DND-41 (cell line): ENCODE data around the gene KCNMA1.

Experiments used
- ATAC-seq: fragments of 200-7000 bp; cut with Tn5 transposase; 3 replicates; pipeline ENCODE4 v1.9.1; 2021; ENCODE audit warnings: low read depth; ENCODE audit not compliant: insufficient read depth
- DNase-seq: peaks from one replicate; pipeline ENCODE4 v3.0.0-alpha.2; 2020
- H2AFZ ChIP-seq: 2 replicates; pipeline ENCODE4 v1.6.0; 2012; ENCODE audit warnings: low read depth, low read length
- H3K27ac ChIP-seq: 2 replicates; pipeline ENCODE4 v1.5.1; 2012; ENCODE audit warnings: low read length, inconsistent platforms
- H3K27me3 ChIP-seq: fragments of 200-600 bp; sonication (generic); 2 replicates; pipeline ENCODE4 v1.6.0; 2012; ENCODE audit warnings: low read length, mild to moderate bottlenecking, inconsistent platforms; ENCODE audit not compliant: insufficient read depth, poor library complexity
- H3K36me3 ChIP-seq: 2 replicates; pipeline ENCODE4 v1.5.1; 2012; ENCODE audit warnings: low read length, inconsistent platforms; ENCODE audit not compliant: insufficient read depth
- H3K4me1 ChIP-seq: 2 replicates; pipeline ENCODE4 v1.5.1; 2012; ENCODE audit warnings: mild to moderate bottlenecking, low read length; ENCODE audit not compliant: insufficient read depth
- H3K4me2 ChIP-seq: 2 replicates; pipeline ENCODE4 v1.6.0; 2012; ENCODE audit warnings: mild to moderate bottlenecking, moderate library complexity, low read length, inconsistent platforms; ENCODE audit not compliant: insufficient read depth
- H3K4me3 ChIP-seq, 2 experiments: fragments of 200-600 bp in 1 of 2; shearing (Covaris generic) in 1 of 2; 2 replicates each; pipeline ENCODE4 v1.5.1; 2012 to 2016; ENCODE audit warnings: inconsistent platforms in 2 of 2, low read length in 2 of 2, mild to moderate bottlenecking in 2 of 2, low read depth in 1 of 2, moderate library complexity in 1 of 2
- H3K79me2 ChIP-seq: 2 replicates; pipeline ENCODE4 v1.6.0; 2012; ENCODE audit warnings: low read length, inconsistent platforms; ENCODE audit not compliant: insufficient read depth
- H3K9ac ChIP-seq: 2 replicates; pipeline ENCODE4 v1.6.0; 2012; ENCODE audit warnings: low read depth, mild to moderate bottlenecking, inconsistent platforms, low read length, moderate library complexity
- H3K9me3 ChIP-seq: 2 replicates; pipeline ENCODE4 v1.5.1; 2012; ENCODE audit warnings: low read length, moderate library complexity, mild to moderate bottlenecking, inconsistent platforms; ENCODE audit not compliant: insufficient read depth, severe bottlenecking
- H4K20me1 ChIP-seq: 2 replicates; pipeline ENCODE4 v1.6.0; 2012; ENCODE audit warnings: low read length; ENCODE audit not compliant: insufficient read depth
- EZH2 ChIP-seq: IDR thresholded peaks from 3 replicates; pipeline ENCODE4 v1.6.1; 2012; ENCODE audit warnings: borderline replicate concordance, low read depth, mild to moderate bottlenecking, moderate library complexity, low read length, inconsistent platforms; ENCODE audit not compliant: severe bottlenecking
- TF ChIP-seq, protein P1 (sequence below): IDR thresholded peaks from 2 replicates; pipeline ENCODE4 v1.5.1; 2012; ENCODE audit warnings: borderline replicate concordance, low read length, moderate library complexity, mild to moderate bottlenecking; ENCODE audit not compliant: poor library complexity, severe bottlenecking; ENCODE audit errors: extremely low read depth

KCNMA1 gene

GRCh38 chr10:77357611-77358310 is 279.8 kb downstream of the KCNMA1 start:
- Histone ChIP-seq H3K4me1 (no peaks in the 10 kb centered on the region), H3K4me2 (no peak overlapping the region), H3K4me3 (no peak overlapping the region), H3K79me2 (no peaks in the 10 kb centered on the region), H4K20me1 (no peaks in the 10 kb centered on the region), H3K27ac (no peak overlapping the region), H3K27me3 (no peaks in the 10 kb centered on the region), H3K9ac (no peak overlapping the region), H3K36me3 (no peaks in the 10 kb centered on the region), H2AFZ (no peak overlapping the region), H3K9me3 (no peaks in the 10 kb centered on the region)
- DNase-seq: no peak
- no peak for TF ChIP-seq EZH2
- TF ChIP-seq, protein P1, sequence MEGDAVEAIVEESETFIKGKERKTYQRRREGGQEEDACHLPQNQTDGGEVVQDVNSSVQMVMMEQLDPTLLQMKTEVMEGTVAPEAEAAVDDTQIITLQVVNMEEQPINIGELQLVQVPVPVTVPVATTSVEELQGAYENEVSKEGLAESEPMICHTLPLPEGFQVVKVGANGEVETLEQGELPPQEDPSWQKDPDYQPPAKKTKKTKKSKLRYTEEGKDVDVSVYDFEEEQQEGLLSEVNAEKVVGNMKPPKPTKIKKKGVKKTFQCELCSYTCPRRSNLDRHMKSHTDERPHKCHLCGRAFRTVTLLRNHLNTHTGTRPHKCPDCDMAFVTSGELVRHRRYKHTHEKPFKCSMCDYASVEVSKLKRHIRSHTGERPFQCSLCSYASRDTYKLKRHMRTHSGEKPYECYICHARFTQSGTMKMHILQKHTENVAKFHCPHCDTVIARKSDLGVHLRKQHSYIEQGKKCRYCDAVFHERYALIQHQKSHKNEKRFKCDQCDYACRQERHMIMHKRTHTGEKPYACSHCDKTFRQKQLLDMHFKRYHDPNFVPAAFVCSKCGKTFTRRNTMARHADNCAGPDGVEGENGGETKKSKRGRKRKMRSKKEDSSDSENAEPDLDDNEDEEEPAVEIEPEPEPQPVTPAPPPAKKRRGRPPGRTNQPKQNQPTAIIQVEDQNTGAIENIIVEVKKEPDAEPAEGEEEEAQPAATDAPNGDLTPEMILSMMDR: no peak
- no peak for ATAC-seq

- TF ChIP-seq, protein P1: no peak
- no peak for TF ChIP-seq EZH2
- no peaks in the 10 kb centered on the region for H3K36me3 ChIP-seq
- no peak overlapping the region for H3K9ac ChIP-seq
- no peak overlapping the region for H2AFZ ChIP-seq
- H3K4me3 ChIP-seq: no peak overlapping the region
- no peaks in the 10 kb centered on the region for H3K27me3 ChIP-seq
- DNase-seq: no peak
- H3K9me3 ChIP-seq: no peaks in the 10 kb centered on the region
- no peak overlapping the region for H3K27ac ChIP-seq
- no peak for ATAC-seq
- H3K79me2 ChIP-seq: no peaks in the 10 kb centered on the region
- no peaks in the 10 kb centered on the region for H3K4me1 ChIP-seq
- H4K20me1 ChIP-seq: no peaks in the 10 kb centered on the region
- no peak overlapping the region for H3K4me2 ChIP-seq
Measured at GRCh38 chr10:77357185-77357584, 280.4 kb downstream of the KCNMA1 start.

GRCh38 chr10:77355844-77356243 is 281.8 kb downstream of the KCNMA1 start:
- no peaks in the 10 kb centered on the region for H4K20me1 ChIP-seq
- no peak overlapping the region for H3K4me2 ChIP-seq
- no peak overlapping the region for H3K9ac ChIP-seq
- no peak for TF ChIP-seq EZH2
- TF ChIP-seq, protein P1: no peak
- H3K9me3 ChIP-seq: no peaks in the 10 kb centered on the region
- no peaks in the 10 kb centered on the region for H3K36me3 ChIP-seq
- H3K27ac ChIP-seq: no peak overlapping the region
- ATAC-seq (no peak), DNase-seq (no peak)
- no peaks in the 10 kb centered on the region for H3K79me2 ChIP-seq
- no peaks in the 10 kb centered on the region for H3K27me3 ChIP-seq
- H2AFZ ChIP-seq: no peak overlapping the region
- no peak overlapping the region for H3K4me3 ChIP-seq
- H3K4me1 ChIP-seq: no peaks in the 10 kb centered on the region
